ENCODE data around the gene FOXA1. TPM values are rescaled to one million over a fixed set of nuclear protein-coding genes. Genes with fewer than 3 reads are reported as not detected.
A peak's percentile ranks its signal among the peaks of the same experiment; 100 is the strongest.

The FOXA1 gene
- 0.76 TPM for polyA plus RNA-seq (2013, experiment 1 of 4)
- 1.1 TPM for polyA plus RNA-seq (2013, experiment 2 of 4)
- polyA plus RNA-seq (2013, experiment 3 of 4) = 1.2 TPM
- 1.4 TPM for polyA plus RNA-seq (2013, experiment 4 of 4)

- H3K36me3 ChIP-seq (ENCODE audit: control insufficient read depth, insufficient read depth, low read length) = no peaks in the 10 kb centered on the region
- H3K27me3 ChIP-seq (ENCODE audit: control insufficient read depth, insufficient read depth, low read length, poor library complexity, severe bottlenecking) = peaks cover 100% of the 10 kb centered on the region
- WGBS, 2 experiments = 0% methylated on average over 92 of the region's 92 CpGs
- H3K27ac ChIP-seq (ENCODE audit: insufficient read depth, low read depth, low read length, poor library complexity, severe bottlenecking) = no peak within 1 kb of the TSS
- H3K4me1 ChIP-seq (ENCODE audit: control insufficient read depth, insufficient read depth, low read length) = peaks cover 28% of the 10 kb centered on the region
- H3K4me3 ChIP-seq (ENCODE audit: insufficient read depth, low read depth, low read length) = peak within 1 kb of the TSS; percentile 38
- no peaks in the 10 kb centered on the region for H3K9me3 ChIP-seq (ENCODE audit: control insufficient read depth, low read length)
Observed at GRCh38 chr14:37594971-37595808, at the start of gene FOXA1, which contains the start of gene TTC6. FOXA1 (minus strand) TSS chr14:37595249; CDS start chr14:37594972, 277 bp downstream. TTC6 (plus strand) TSS chr14:37595629; CDS start chr14:37622065, 26,436 bp downstream.

- 90 to 91% methylated on average over 3 to 4 of the region's 4 CpGs for WGBS, 2 experiments
- no peaks in the 10 kb centered on the region for H3K4me1 ChIP-seq (ENCODE audit: control insufficient read depth, insufficient read depth, low read length)
- no peaks in the 10 kb centered on the region for H3K36me3 ChIP-seq (ENCODE audit: control insufficient read depth, insufficient read depth, low read length)
- no peaks in the 10 kb centered on the region for H3K9me3 ChIP-seq (ENCODE audit: control insufficient read depth, low read length)
- no peaks in the 10 kb centered on the region for H3K27me3 ChIP-seq (ENCODE audit: control insufficient read depth, insufficient read depth, low read length, poor library complexity, severe bottlenecking)
- H3K27ac ChIP-seq (ENCODE audit: insufficient read depth, low read depth, low read length, poor library complexity, severe bottlenecking) = no peak overlapping the region
- H3K4me3 ChIP-seq (ENCODE audit: insufficient read depth, low read depth, low read length) = no peak overlapping the region
Observed at GRCh38 chr14:37643701-37644100, 48.7 kb upstream of the FOXA1 start.

- H3K27me3 ChIP-seq (ENCODE audit: control insufficient read depth, insufficient read depth, low read length, poor library complexity, severe bottlenecking) = no peaks in the 10 kb centered on the region
- 89 to 93% methylated on average over 3 of the region's 3 CpGs for WGBS, 2 experiments
- H3K9me3 ChIP-seq (ENCODE audit: control insufficient read depth, low read length) = no peaks in the 10 kb centered on the region
- no peak overlapping the region for H3K27ac ChIP-seq (ENCODE audit: insufficient read depth, low read depth, low read length, poor library complexity, severe bottlenecking)
- no peak overlapping the region for H3K4me3 ChIP-seq (ENCODE audit: insufficient read depth, low read depth, low read length)
- no peaks in the 10 kb centered on the region for H3K36me3 ChIP-seq (ENCODE audit: control insufficient read depth, insufficient read depth, low read length)
- H3K4me1 ChIP-seq (ENCODE audit: control insufficient read depth, insufficient read depth, low read length) = no peaks in the 10 kb centered on the region
Observed at GRCh38 chr14:37642125-37642524, 47.1 kb upstream of the FOXA1 start.

GRCh38 chr14:37641117-37641516 is 46.1 kb upstream of the FOXA1 start:
- no peaks in the 10 kb centered on the region for H3K27me3 ChIP-seq (ENCODE audit: control insufficient read depth, insufficient read depth, low read length, poor library complexity, severe bottlenecking)
- H3K9me3 ChIP-seq (ENCODE audit: control insufficient read depth, low read length) = no peaks in the 10 kb centered on the region
- no peak overlapping the region for H3K4me3 ChIP-seq (ENCODE audit: insufficient read depth, low read depth, low read length)
- H3K27ac ChIP-seq (ENCODE audit: insufficient read depth, low read depth, low read length, poor library complexity, severe bottlenecking) = no peak overlapping the region
- no peaks in the 10 kb centered on the region for H3K36me3 ChIP-seq (ENCODE audit: control insufficient read depth, insufficient read depth, low read length)
- H3K4me1 ChIP-seq (ENCODE audit: control insufficient read depth, insufficient read depth, low read length) = no peaks in the 10 kb centered on the region
- 86 to 95% methylated on average over 1 of the region's 1 CpG for WGBS, 2 experiments

- Histone ChIP-seq H3K36me3 (ENCODE audit: control insufficient read depth, insufficient read depth, low read length) (no peaks in the 10 kb centered on the region), H3K4me1 (ENCODE audit: control insufficient read depth, insufficient read depth, low read length) (no peaks in the 10 kb centered on the region), H3K4me3 (ENCODE audit: insufficient read depth, low read depth, low read length) (no peak overlapping the region), H3K9me3 (ENCODE audit: control insufficient read depth, low read length) (no peaks in the 10 kb centered on the region), H3K27me3 (ENCODE audit: control insufficient read depth, insufficient read depth, low read length, poor library complexity, severe bottlenecking) (no peaks in the 10 kb centered on the region), H3K27ac (ENCODE audit: insufficient read depth, low read depth, low read length, poor library complexity, severe bottlenecking) (no peak overlapping the region)
- WGBS, 2 experiments = 87 to 90% methylated on average over 1 to 2 of the region's 2 CpGs
Observed at GRCh38 chr14:37638599-37638998, 43.5 kb upstream of the FOXA1 start.

GRCh38 chr14:37637341-37637740 is 42.3 kb upstream of the FOXA1 start:
- Histone ChIP-seq H3K27ac (ENCODE audit: insufficient read depth, low read depth, low read length, poor library complexity, severe bottlenecking) (no peak overlapping the region), H3K4me3 (ENCODE audit: insufficient read depth, low read depth, low read length) (no peak overlapping the region), H3K36me3 (ENCODE audit: control insufficient read depth, insufficient read depth, low read length) (no peaks in the 10 kb centered on the region), H3K9me3 (ENCODE audit: control insufficient read depth, low read length) (no peaks in the 10 kb centered on the region), H3K4me1 (ENCODE audit: control insufficient read depth, insufficient read depth, low read length) (no peaks in the 10 kb centered on the region), H3K27me3 (ENCODE audit: control insufficient read depth, insufficient read depth, low read length, poor library complexity, severe bottlenecking) (no peaks in the 10 kb centered on the region)
- 69 to 82% methylated on average over 4 of the region's 4 CpGs for WGBS, 2 experiments

- Histone ChIP-seq H3K36me3 (ENCODE audit: control insufficient read depth, insufficient read depth, low read length) (no peaks in the 10 kb centered on the region), H3K4me3 (ENCODE audit: insufficient read depth, low read depth, low read length) (no peak overlapping the region), H3K9me3 (ENCODE audit: control insufficient read depth, low read length) (no peaks in the 10 kb centered on the region), H3K27me3 (ENCODE audit: control insufficient read depth, insufficient read depth, low read length, poor library complexity, severe bottlenecking) (peaks cover 39% of the 10 kb centered on the region), H3K4me1 (ENCODE audit: control insufficient read depth, insufficient read depth, low read length) (no peaks in the 10 kb centered on the region), H3K27ac (ENCODE audit: insufficient read depth, low read depth, low read length, poor library complexity, severe bottlenecking) (no peak overlapping the region)
- WGBS, 2 experiments = 89 to 90% methylated on average over 7 to 9 of the region's 9 CpGs
Observed at GRCh38 chr14:37625597-37626595, 30.8 kb upstream of the FOXA1 start.

GRCh38 chr14:37623971-37624370 is 28.9 kb upstream of the FOXA1 start:
- no peaks in the 10 kb centered on the region for H3K9me3 ChIP-seq (ENCODE audit: control insufficient read depth, low read length)
- 91 to 100% methylated on average over 1 of the region's 1 CpG for WGBS, 2 experiments
- no peaks in the 10 kb centered on the region for H3K4me1 ChIP-seq (ENCODE audit: control insufficient read depth, insufficient read depth, low read length)
- no peak overlapping the region for H3K27ac ChIP-seq (ENCODE audit: insufficient read depth, low read depth, low read length, poor library complexity, severe bottlenecking)
- H3K4me3 ChIP-seq (ENCODE audit: insufficient read depth, low read depth, low read length) = no peak overlapping the region
- H3K36me3 ChIP-seq (ENCODE audit: control insufficient read depth, insufficient read depth, low read length) = no peaks in the 10 kb centered on the region
- H3K27me3 ChIP-seq (ENCODE audit: control insufficient read depth, insufficient read depth, low read length, poor library complexity, severe bottlenecking) = peaks cover 46% of the 10 kb centered on the region

GRCh38 chr14:37623426-37623951 is 28.4 kb upstream of the FOXA1 start:
- WGBS, 2 experiments = 87 to 93% methylated on average over 1 of the region's 1 CpG
- no peak overlapping the region for H3K27ac ChIP-seq (ENCODE audit: insufficient read depth, low read depth, low read length, poor library complexity, severe bottlenecking)
- no peak overlapping the region for H3K4me3 ChIP-seq (ENCODE audit: insufficient read depth, low read depth, low read length)
- H3K9me3 ChIP-seq (ENCODE audit: control insufficient read depth, low read length) = no peaks in the 10 kb centered on the region
- H3K36me3 ChIP-seq (ENCODE audit: control insufficient read depth, insufficient read depth, low read length) = no peaks in the 10 kb centered on the region
- peaks cover 46% of the 10 kb centered on the region for H3K27me3 ChIP-seq (ENCODE audit: control insufficient read depth, insufficient read depth, low read length, poor library complexity, severe bottlenecking)
- H3K4me1 ChIP-seq (ENCODE audit: control insufficient read depth, insufficient read depth, low read length) = no peaks in the 10 kb centered on the region
